Activated CD8-positive, alpha-beta T cell treated with anti-CD3 and anti-CD28 coated beads, Interleukin-2, amount 10 ng/mL, durations not matched to agents 7 days and 5 days (primary cell): ENCODE measurements around the gene PLA2G2E. TPM values are rescaled to one million over a fixed set of nuclear protein-coding genes. Genes with fewer than 3 reads are reported as not detected.
"Not testable (repeated sequence)": the region's sequence is repeated elsewhere in the genome, so short reads cannot be mapped to it uniquely, and the experiment has no call there.

Experiments
- ATAC-seq: fragments of 150-1000 bp; cut with Tn5 transposase; one replicate; pipeline ENCODE4 v1.10.0; 2021; ENCODE audit warnings: moderate library complexity
- CTCF ChIA-PET: fragments of 350-600 bp; sonication (Branson Sonifier 250); formaldehyde crosslinking; loops from one replicate; lab custom pipeline; 2021; ENCODE audit warnings: antibody characterized with exemption; lab: Charles Lee
- POLR2A ChIA-PET: fragments of 350-600 bp; sonication (Branson Sonifier 250); formaldehyde crosslinking; loops from one replicate; lab custom pipeline; 2021; ENCODE audit warnings: antibody characterized with exemption; lab: Charles Lee
- DNase-seq: peaks from one replicate; pipeline ENCODE4 v3.0.0-alpha.2; 2020
- H3K27ac Mint-ChIP-seq: one replicate; pipeline ENCODE4 v1.8.0; 2021; ENCODE audit warnings: mild to moderate bottlenecking, mixed read lengths
- H3K27me3 Mint-ChIP-seq: one replicate; pipeline ENCODE4 v1.8.0; 2021; ENCODE audit warnings: low read depth, mixed read lengths
- H3K36me3 Mint-ChIP-seq: one replicate; pipeline ENCODE4 v1.8.0; 2021; ENCODE audit warnings: low read depth, mixed read lengths
- H3K4me1 Mint-ChIP-seq: one replicate; pipeline ENCODE4 v1.8.0; 2021; ENCODE audit warnings: low read depth, mixed read lengths
- H3K4me3 Mint-ChIP-seq: one replicate; pipeline ENCODE4 v1.8.0; 2021; ENCODE audit warnings: mild to moderate bottlenecking, mixed read lengths
- H3K9me3 Mint-ChIP-seq: one replicate; pipeline ENCODE4 v1.8.0; 2022; ENCODE audit warnings: mixed read lengths; ENCODE audit not compliant: insufficient read depth
- total RNA-seq, 2 experiments: library from RNA; stranded (reverse); gene quantifications; one replicate each; pipeline ENCODE4 v1.2.3, GENCODE V29; 2021

Gene PLA2G2E
- total RNA-seq, 2 experiments from 2014 or later = not detected

DNA sequence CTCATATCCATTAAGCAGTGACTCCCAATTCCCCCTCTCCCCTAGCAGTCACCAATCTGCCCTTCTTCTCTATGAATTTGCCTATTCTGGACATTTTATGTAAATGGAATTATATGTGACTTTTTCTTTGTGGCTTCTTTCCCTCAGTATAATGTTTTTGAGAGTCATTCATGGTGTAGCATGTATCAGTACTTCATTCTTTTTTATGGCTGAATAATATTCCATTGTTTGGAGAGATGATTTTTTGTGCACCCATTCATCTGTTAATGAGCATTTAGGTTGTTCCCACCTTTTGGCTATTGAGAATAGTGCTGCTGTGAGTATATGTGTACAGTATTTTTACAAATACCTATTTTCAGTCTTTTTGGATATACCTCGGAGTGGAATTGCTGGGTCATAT, 21.8 kb downstream of the PLA2G2E start:
- DNase-seq = no peak

DNA sequence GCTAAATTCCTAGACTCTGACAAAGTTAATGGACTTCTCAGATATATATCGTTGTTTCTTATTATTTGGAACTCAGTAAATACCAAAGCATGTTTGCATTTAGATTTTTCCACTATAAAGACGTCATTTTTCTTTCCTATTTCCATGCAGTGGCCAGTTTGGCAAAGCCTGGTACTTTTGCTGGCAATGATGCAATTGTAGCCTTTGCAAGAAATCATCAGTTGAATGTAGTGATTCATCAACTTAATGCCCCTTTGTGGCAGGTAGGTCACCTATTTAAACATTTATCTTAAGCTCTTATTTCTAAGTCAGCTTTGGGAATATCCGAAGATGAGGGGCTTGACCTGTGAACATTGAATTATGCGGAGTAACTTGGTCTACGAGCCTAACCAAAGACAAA, 29.2 kb downstream of the PLA2G2E start:
- Mint-ChIP-seq H3K27ac (no peak overlapping the region), H3K4me3 (no peak overlapping the region), H3K27me3 (no peaks in the 10 kb centered on the region), H3K9me3 (no peaks in the 10 kb centered on the region), H3K36me3 (peaks cover 38% of the 10 kb centered on the region), H3K4me1 (no peaks in the 10 kb centered on the region)
- POLR2A ChIA-PET = no interaction called here
- ATAC-seq (no peak), DNase-seq (no peak)
- CTCF ChIA-PET = interaction anchor here (0.8 to 1.7 kb wide), 3 partner anchors 11 to 23 kb away, joined by 3 to 10 read pairs (median 6); partner anchors contain the start of gene OTUD3

More for the DNA sequence above, 21.8 kb downstream of the PLA2G2E start:
- Mint-ChIP-seq H3K27ac (no peak overlapping the region), H3K27me3 (no peaks in the 10 kb centered on the region), H3K9me3 (no peaks in the 10 kb centered on the region), H3K36me3 (peaks cover 53% of the 10 kb centered on the region), H3K4me3 (no peak overlapping the region), H3K4me1 (no peaks in the 10 kb centered on the region)
- no peak for ATAC-seq
- ChIA-PET CTCF (interaction anchor here (1.6 kb wide), 1 partner anchor 20 kb away, joined by 6 read pairs; the partner anchor contains the start of gene OTUD3), POLR2A (no interaction called here)

- DNase-seq (no peak), ATAC-seq (no peak)
- ChIA-PET POLR2A (no interaction called here), CTCF (interaction anchor here (0.8 to 1.7 kb wide), 3 partner anchors 11 to 24 kb away, joined by 3 to 10 read pairs (median 6); partner anchors contain the start of gene OTUD3)
- H3K27ac Mint-ChIP-seq = no peak overlapping the region
- no peaks in the 10 kb centered on the region for H3K9me3 Mint-ChIP-seq
- H3K4me1 Mint-ChIP-seq = no peaks in the 10 kb centered on the region
- no peaks in the 10 kb centered on the region for H3K27me3 Mint-ChIP-seq
- H3K4me3 Mint-ChIP-seq = no peak overlapping the region
- peaks cover 33% of the 10 kb centered on the region for H3K36me3 Mint-ChIP-seq
Observed at GRCh38 chr1:19893687-19894086, 29.7 kb downstream of the PLA2G2E start.

DNA sequence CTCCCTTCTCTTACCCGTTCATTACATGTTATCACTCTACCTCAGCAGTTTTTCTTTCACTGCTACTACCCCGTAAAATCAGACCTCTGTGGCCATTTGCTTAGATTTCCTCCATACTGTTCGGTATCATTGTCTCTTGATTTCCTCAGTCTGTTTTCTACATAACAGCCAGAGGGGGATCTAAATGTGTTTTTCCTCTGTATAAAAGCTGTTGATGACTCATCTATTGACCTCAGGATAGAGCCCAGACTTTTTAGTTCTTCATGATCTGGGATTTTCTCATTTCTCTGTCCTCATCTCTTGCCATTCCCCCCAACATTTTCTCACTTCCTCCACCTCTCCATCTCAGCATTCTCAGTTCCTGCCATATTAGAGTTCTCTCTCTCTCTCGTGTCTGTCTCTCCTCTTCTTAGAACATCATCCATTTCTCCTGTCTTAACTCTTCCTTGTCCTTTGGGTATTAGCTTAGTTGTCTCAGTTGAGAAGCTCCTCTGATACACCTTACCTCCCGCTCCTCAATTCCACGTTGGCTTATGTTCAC, 30.7 kb downstream of the PLA2G2E start:
- ChIA-PET POLR2A (no interaction called here), CTCF (interaction anchor here (1.6 to 3.3 kb wide), 2 partner anchors 11 to 25 kb away, joined by 6 to 14 read pairs; partner anchors contain the start of gene OTUD3)
- no peaks in the 10 kb centered on the region for H3K9me3 Mint-ChIP-seq
- DNase-seq (no peak), ATAC-seq (no peak)
- H3K4me1 Mint-ChIP-seq = peaks cover 4% of the 10 kb centered on the region
- peaks cover 35% of the 10 kb centered on the region for H3K36me3 Mint-ChIP-seq
- H3K27ac Mint-ChIP-seq = no peak overlapping the region
- H3K4me3 Mint-ChIP-seq = no peak overlapping the region
- H3K27me3 Mint-ChIP-seq = no peaks in the 10 kb centered on the region

DNA sequence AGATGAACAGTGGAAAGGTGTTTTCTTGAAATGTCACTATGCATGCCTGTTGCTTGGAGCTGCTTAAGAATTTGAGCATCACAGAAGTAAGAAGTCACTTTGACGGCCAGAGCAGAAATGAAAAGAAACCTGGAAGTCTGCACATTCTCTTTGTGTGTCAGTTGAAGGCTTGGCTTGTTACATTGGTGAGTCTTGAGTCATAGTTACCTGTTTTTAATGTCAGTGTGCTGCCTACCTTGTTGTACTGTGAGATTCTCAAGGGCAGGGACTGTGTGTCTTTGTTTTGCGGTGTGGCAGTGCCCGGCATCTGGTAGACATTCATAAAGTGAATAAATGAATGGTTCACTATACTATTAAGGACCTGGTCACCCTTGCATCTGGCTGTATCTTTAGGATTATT, 31.3 kb downstream of the PLA2G2E start:
- POLR2A ChIA-PET = no interaction called here
- Mint-ChIP-seq H3K4me3 (no peak overlapping the region), H3K9me3 (no peaks in the 10 kb centered on the region), H3K27me3 (no peaks in the 10 kb centered on the region), H3K27ac (no peak overlapping the region), H3K4me1 (peaks cover 4% of the 10 kb centered on the region), H3K36me3 (peaks cover 31% of the 10 kb centered on the region)
- ATAC-seq (no peak), DNase-seq (no peak)
- CTCF ChIA-PET = interaction anchor here (3.3 kb wide), 1 partner anchor 10 kb away, joined by 14 read pairs; the partner anchor contains the start of gene OTUD3

GRCh38 chr1:19889656-19890055, 33.8 kb downstream of the PLA2G2E start:
- Mint-ChIP-seq H3K27ac (no peak overlapping the region), H3K4me3 (no peak overlapping the region), H3K27me3 (no peaks in the 10 kb centered on the region), H3K4me1 (peaks cover 8% of the 10 kb centered on the region), H3K36me3 (peaks cover 26% of the 10 kb centered on the region), H3K9me3 (no peaks in the 10 kb centered on the region)
- DNase-seq (no peak), ATAC-seq (no peak)
- ChIA-PET CTCF (interaction anchor here (1.2 to 1.8 kb wide), 2 partner anchors 29 to 323 kb away, joined by 3 to 5 read pairs; no protein-coding TSS in a partner anchor), POLR2A (no interaction called here)

GRCh38 chr1:19888112-19888511, 35.3 kb downstream of the PLA2G2E start:
- H3K27me3 Mint-ChIP-seq = no peaks in the 10 kb centered on the region
- POLR2A ChIA-PET = no interaction called here
- no peaks in the 10 kb centered on the region for H3K9me3 Mint-ChIP-seq
- H3K27ac Mint-ChIP-seq = no peak overlapping the region
- H3K36me3 Mint-ChIP-seq = peaks cover 17% of the 10 kb centered on the region
- DNase-seq = no peak
- no peak overlapping the region for H3K4me3 Mint-ChIP-seq
- CTCF ChIA-PET = no interaction called here
- no peak for ATAC-seq
- H3K4me1 Mint-ChIP-seq = peaks cover 23% of the 10 kb centered on the region

DNA sequence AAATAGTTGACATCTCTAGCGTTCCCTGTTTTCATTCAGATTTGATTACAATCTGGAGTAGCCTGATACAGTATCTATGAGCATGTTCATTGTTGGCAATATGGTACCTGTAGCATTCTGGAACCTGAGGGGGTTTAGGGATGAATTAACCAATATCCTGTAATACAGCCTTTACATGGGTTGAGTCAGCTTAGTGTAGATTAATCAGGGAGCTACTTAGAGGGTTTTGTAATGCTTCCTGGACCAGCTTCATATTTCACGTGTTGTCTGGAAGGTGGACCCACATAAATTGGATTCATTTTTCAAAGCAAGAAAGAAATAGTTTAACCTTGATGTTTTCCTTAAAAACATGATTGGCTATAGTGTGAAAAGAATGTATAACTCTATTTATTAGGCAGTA, 37.6 kb downstream of the PLA2G2E start:
- Mint-ChIP-seq H3K4me1 (peaks cover 32% of the 10 kb centered on the region), H3K9me3 (no peaks in the 10 kb centered on the region), H3K27ac (no peak overlapping the region), H3K36me3 (peaks cover 7% of the 10 kb centered on the region), H3K4me3 (no peak overlapping the region), H3K27me3 (no peaks in the 10 kb centered on the region)
- ATAC-seq (no peak), DNase-seq (no peak)
- ChIA-PET POLR2A (no interaction called here), CTCF (interaction anchor here (1.0 kb wide), 1 partner anchor 170 kb away, joined by 3 read pairs; no protein-coding TSS in a partner anchor)

DNA sequence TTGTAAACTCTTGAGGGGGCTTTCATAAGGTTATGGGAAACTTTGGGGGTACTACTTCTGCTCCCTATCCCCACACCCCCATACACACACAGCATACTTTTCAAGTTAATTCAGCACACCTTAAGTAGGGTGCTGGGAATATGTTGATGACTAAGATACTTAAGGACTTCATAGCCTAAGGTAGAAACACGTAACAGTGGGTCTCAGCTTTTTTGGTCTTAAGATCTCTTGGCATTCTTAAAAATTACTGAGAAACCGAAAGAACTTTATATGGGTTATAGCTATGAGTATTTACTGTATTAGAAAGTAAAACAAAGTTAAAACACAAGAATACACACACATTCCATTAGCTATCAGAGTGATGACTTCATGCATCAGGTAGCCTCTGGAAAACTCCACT, 39.1 kb downstream of the PLA2G2E start:
- Mint-ChIP-seq H3K4me1 (peaks cover 32% of the 10 kb centered on the region), H3K9me3 (no peaks in the 10 kb centered on the region), H3K27ac (no peak overlapping the region), H3K36me3 (peaks cover 3% of the 10 kb centered on the region), H3K4me3 (peak overlapping the region; percentile 83), H3K27me3 (no peaks in the 10 kb centered on the region)
- ChIA-PET CTCF (no interaction called here), POLR2A (no interaction called here)
- ATAC-seq (no peak), DNase-seq (no peak)

DNA sequence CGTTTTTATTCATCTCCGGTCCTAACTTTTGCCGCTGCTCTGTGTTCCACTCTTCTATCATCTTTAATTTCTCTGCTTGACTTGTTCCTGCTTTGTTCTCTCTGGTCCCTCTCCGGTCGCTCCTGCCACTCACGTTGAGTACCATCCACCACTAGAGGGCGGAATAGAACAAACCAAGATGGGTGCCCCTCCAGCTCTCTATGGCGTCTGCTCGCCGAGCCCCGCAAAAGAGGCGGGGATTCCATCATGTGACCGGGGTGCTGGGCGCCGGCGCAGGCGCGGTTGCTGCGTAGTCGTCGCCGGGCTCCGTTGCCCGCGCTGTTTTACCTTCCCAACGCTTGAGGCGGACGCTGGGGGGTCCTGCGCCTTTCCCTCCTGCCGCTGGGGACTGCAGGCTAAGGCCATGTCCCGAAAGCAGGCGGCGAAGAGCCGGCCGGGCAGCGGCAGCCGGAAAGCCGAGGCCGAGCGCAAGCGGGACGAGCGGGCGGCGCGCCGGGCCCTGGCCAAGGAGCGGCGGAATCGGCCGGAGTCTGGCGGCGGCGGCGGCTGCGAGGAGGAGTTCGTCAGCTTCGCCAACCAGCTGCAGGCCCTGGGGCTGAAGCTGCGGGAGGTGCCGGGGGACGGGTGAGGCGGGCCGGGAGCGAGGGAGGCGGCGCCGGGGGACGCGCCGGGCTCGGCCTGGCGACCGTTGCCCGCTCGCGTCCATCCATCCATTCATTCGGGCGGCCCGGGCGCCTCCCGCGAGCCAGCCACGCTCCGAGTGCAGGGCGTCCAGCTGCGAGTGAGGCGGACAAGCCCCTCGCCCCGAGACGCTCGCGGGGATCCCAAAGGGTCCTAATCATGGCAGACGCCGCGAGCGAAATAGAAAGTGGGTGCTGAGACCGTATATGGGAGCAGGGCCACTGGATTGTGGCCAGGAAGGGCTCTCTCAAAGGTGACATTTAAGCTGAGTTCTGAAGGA, 41.0 kb downstream of the PLA2G2E start, which contains the start of gene OTUD3:
OTUD3 (plus strand) TSS at position 285 of the 961 bp plus-strand sequence; CDS start at position 404, 119 bp downstream.
- peak within 1 kb of the TSS; percentile 74 for H3K27ac Mint-ChIP-seq

GRCh38 chr1:19880841-19881240, 42.6 kb downstream of the PLA2G2E start:
- H3K27ac Mint-ChIP-seq, POLR2A ChIA-PET, H3K4me3 Mint-ChIP-seq, H3K9me3 Mint-ChIP-seq, ATAC-seq, H3K36me3 Mint-ChIP-seq, H3K27me3 Mint-ChIP-seq, DNase-seq: not testable (repeated sequence)
- peaks cover 28% of the 10 kb centered on the region for H3K4me1 Mint-ChIP-seq
- CTCF ChIA-PET = interaction anchor here (1.2 to 2.7 kb wide), 4 partner anchors 13 to 272 kb away, joined by 3 to 13 read pairs (median 4); no protein-coding TSS in a partner anchor

More for the DNA sequence above, 41.0 kb downstream of the PLA2G2E start, which contains the start of gene OTUD3:
- H3K4me3 Mint-ChIP-seq = peak within 1 kb of the TSS; percentile 83
- H3K4me1 Mint-ChIP-seq = peaks cover 28% of the 10 kb centered on the region
- CTCF ChIA-PET = interaction anchor here (0.7 to 2.7 kb wide), 16 partner anchors 9 to 751 kb away, joined by 3 to 14 read pairs (median 4); no protein-coding TSS in a partner anchor
- ATAC-seq (peak; percentile 97), DNase-seq (peak; percentile 97)
- POLR2A ChIA-PET = interaction anchor here (0.6 to 1.2 kb wide), 4 partner anchors 26 to 823 kb away, joined by 3 to 4 read pairs (median 4); no protein-coding TSS in a partner anchor
- no peaks in the 10 kb centered on the region for H3K27me3 Mint-ChIP-seq
- H3K36me3 Mint-ChIP-seq = no peaks in the 10 kb centered on the region
- no peaks in the 10 kb centered on the region for H3K9me3 Mint-ChIP-seq
